ENCODE results near the gene ARHGEF5. TPM values are rescaled to one million over a fixed set of nuclear protein-coding genes. Genes with fewer than 3 reads are reported as not detected.
"Not testable (repeated sequence)": the region's sequence is repeated elsewhere in the genome, so short reads cannot be mapped to it uniquely, and the experiment has no call there.

The ARHGEF5 gene
- polyA plus RNA-seq, 2 of the 4 experiments (the other 2 are of a cell fraction): 2.3 to 2.5 TPM

DNA sequence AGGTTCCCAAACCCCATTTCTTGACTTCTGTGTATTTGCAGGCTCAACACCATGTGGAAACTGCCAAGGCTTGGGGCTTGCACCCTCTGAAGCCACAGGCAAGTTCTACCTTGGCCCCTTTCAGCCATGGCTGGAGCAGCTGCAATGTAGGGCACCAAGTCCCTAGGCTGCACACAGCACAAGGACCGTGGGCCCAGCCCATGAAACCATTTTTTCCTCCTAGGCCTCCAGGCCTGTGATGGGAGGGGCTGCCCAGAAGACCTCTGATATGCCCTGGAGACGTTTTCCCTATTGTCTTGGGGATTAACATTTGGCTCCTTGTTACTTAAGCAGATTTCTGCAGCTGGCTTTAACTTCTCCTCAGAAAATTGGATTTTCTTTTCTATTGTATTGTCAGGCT lies 72.3 kb downstream of the ARHGEF5 start:
- POLR2A ChIA-PET; FAIRE-seq; H3K4me2 ChIP-seq; H3K4me1 ChIP-seq; H3K4me3 ChIP-seq; ATAC-seq; H3K27ac ChIP-seq; DNase-seq (ENCODE audit: low read depth in 1 of 2, low spot score in 1 of 2); CTCF ChIA-PET; H3K9me3 ChIP-seq: not testable (repeated sequence)
- 0% methylated on average over 2 of the region's 2 CpGs for whole genome bisulfite sequencing (ENCODE audit: missing lambda C conversion rate)
- TF ChIP-seq ZFP36 (IDR thresholded peaks at IDR 0.05; ENCODE audit: borderline replicate concordance, partially characterized antibody): peak; percentile 94

DNA sequence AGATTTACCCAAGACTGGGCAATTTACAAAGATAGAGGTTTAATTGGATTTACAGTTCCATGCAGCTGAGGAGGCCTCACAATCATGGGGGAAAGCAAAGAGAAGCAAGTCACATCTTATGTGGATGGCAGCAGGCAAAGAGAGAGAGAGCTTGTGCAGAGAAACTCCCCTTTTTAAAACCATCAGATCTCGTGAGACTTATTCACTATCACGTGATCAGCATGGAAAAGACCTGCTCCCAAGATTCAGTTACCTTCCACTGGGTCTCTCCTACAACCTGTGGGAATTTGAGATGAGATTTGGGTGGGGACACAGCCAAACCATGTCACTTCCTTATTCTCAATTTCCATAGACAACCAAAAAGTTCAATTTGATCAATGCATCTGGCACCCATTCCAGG lies 73.2 kb downstream of the ARHGEF5 start:
- Histone ChIP-seq H3K4me1 (no peaks in the 10 kb centered on the region), H3K4me2 (no peak overlapping the region), H3K9me3 (peaks cover 2% of the 10 kb centered on the region; the same call in 1 of the 3 replicates), H3K4me3 (no peak overlapping the region), H3K27ac (no peak overlapping the region)
- FAIRE-seq (no peak), ATAC-seq (no peak), DNase-seq (ENCODE audit: low read depth in 1 of 2, low spot score in 1 of 2) (no peak)
- ChIA-PET POLR2A (no interaction called here), CTCF (interaction anchor here (1.0 kb wide), 1 partner anchor 9 kb away, joined by 3 read pairs; no protein-coding TSS in a partner anchor)
- 3% methylated on average over 2 of the region's 2 CpGs for WGBS (ENCODE audit: missing lambda C conversion rate)
- TF ChIP-seq RAD21 (conservative IDR thresholded peaks at IDR 0.05 in 1 of 2, IDR thresholded peaks at IDR 0.05 in 1 of 2): no peak
- TF ChIP-seq FOXS1 (CRISPR knock-in tag; IDR thresholded peaks at IDR 0.05): no peak
- no peak for TF ChIP-seq ZFP36 (IDR thresholded peaks at IDR 0.05; ENCODE audit: borderline replicate concordance, partially characterized antibody)
- TF ChIP-seq TP53 (CRISPR knock-in tag; IDR thresholded peaks at IDR 0.05): no peak
- TF ChIP-seq JUN (IDR thresholded peaks at IDR 0.05): no peak
- TF ChIP-seq, protein P1, sequence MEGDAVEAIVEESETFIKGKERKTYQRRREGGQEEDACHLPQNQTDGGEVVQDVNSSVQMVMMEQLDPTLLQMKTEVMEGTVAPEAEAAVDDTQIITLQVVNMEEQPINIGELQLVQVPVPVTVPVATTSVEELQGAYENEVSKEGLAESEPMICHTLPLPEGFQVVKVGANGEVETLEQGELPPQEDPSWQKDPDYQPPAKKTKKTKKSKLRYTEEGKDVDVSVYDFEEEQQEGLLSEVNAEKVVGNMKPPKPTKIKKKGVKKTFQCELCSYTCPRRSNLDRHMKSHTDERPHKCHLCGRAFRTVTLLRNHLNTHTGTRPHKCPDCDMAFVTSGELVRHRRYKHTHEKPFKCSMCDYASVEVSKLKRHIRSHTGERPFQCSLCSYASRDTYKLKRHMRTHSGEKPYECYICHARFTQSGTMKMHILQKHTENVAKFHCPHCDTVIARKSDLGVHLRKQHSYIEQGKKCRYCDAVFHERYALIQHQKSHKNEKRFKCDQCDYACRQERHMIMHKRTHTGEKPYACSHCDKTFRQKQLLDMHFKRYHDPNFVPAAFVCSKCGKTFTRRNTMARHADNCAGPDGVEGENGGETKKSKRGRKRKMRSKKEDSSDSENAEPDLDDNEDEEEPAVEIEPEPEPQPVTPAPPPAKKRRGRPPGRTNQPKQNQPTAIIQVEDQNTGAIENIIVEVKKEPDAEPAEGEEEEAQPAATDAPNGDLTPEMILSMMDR (IDR thresholded peaks at IDR 0.05): no peak
- TF ChIP-seq KDM1A (IDR thresholded peaks at IDR 0.05; ENCODE audit: low read depth): no peak
- TF ChIP-seq, protein P2, sequence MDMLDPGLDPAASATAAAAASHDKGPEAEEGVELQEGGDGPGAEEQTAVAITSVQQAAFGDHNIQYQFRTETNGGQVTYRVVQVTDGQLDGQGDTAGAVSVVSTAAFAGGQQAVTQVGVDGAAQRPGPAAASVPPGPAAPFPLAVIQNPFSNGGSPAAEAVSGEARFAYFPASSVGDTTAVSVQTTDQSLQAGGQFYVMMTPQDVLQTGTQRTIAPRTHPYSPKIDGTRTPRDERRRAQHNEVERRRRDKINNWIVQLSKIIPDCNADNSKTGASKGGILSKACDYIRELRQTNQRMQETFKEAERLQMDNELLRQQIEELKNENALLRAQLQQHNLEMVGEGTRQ (IDR thresholded peaks at IDR 0.05): no peak
- no peak for TF ChIP-seq RFX5 (IDR thresholded peaks at IDR 0.05)
- TF ChIP-seq, protein P3, sequence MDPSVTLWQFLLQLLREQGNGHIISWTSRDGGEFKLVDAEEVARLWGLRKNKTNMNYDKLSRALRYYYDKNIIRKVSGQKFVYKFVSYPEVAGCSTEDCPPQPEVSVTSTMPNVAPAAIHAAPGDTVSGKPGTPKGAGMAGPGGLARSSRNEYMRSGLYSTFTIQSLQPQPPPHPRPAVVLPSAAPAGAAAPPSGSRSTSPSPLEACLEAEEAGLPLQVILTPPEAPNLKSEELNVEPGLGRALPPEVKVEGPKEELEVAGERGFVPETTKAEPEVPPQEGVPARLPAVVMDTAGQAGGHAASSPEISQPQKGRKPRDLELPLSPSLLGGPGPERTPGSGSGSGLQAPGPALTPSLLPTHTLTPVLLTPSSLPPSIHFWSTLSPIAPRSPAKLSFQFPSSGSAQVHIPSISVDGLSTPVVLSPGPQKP (IDR thresholded peaks at IDR 0.05; ENCODE audit: low read depth, low read length): no peak
- no peak for TF ChIP-seq MAFK (IDR thresholded peaks at IDR 0.05; ENCODE audit: partially characterized antibody)
- TF ChIP-seq, protein P4, sequence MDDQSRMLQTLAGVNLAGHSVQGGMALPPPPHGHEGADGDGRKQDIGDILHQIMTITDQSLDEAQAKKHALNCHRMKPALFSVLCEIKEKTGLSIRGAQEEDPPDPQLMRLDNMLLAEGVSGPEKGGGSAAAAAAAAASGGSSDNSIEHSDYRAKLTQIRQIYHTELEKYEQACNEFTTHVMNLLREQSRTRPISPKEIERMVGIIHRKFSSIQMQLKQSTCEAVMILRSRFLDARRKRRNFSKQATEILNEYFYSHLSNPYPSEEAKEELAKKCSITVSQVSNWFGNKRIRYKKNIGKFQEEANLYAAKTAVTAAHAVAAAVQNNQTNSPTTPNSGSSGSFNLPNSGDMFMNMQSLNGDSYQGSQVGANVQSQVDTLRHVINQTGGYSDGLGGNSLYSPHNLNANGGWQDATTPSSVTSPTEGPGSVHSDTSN (IDR thresholded peaks at IDR 0.05): no peak
- TF ChIP-seq, protein P5, sequence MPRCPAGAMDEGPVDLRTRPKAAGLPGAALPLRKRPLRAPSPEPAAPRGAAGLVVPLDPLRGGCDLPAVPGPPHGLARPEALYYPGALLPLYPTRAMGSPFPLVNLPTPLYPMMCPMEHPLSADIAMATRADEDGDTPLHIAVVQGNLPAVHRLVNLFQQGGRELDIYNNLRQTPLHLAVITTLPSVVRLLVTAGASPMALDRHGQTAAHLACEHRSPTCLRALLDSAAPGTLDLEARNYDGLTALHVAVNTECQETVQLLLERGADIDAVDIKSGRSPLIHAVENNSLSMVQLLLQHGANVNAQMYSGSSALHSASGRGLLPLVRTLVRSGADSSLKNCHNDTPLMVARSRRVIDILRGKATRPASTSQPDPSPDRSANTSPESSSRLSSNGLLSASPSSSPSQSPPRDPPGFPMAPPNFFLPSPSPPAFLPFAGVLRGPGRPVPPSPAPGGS (IDR thresholded peaks at IDR 0.05): no peak
- no peak for TF ChIP-seq MAZ (IDR thresholded peaks at IDR 0.05; ENCODE audit: borderline replicate concordance, low read depth, low read length)
- TF ChIP-seq, protein P6, sequence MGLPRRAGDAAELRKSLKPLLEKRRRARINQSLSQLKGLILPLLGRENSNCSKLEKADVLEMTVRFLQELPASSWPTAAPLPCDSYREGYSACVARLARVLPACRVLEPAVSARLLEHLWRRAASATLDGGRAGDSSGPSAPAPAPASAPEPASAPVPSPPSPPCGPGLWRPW (IDR thresholded peaks at IDR 0.05): no peak
- no peak for TF ChIP-seq CHD4 (IDR thresholded peaks at IDR 0.05; ENCODE audit: borderline replicate concordance)
- no peak for TF ChIP-seq TFCP2L1 (CRISPR knock-in tag; IDR thresholded peaks at IDR 0.05)
- no peak for TF ChIP-seq GATA3 (IDR thresholded peaks at IDR 0.05; ENCODE audit: borderline replicate concordance)

Other genes with a start within 250 kb of the ARHGEF5 start
- not detected in 2 replicates for gene OR2A2, start 245.8 kb upstream of the ARHGEF5 start, polyA plus RNA-seq (2011; rRNA removed)
- gene OR2A2, start 245.8 kb upstream of the ARHGEF5 start, polyA plus RNA-seq (2017; fragmentation: RNase III; extraction: RNeasy Plus Mini Kit Qiagen cat#74134 plus additional on column Dnase treatment): not detected in 3 replicates
- not detected in 2 replicates for gene OR2A14, start 232.2 kb upstream of the ARHGEF5 start, polyA plus RNA-seq (2011; rRNA removed)
- gene OR2A14, start 232.2 kb upstream of the ARHGEF5 start, polyA plus RNA-seq (2017; fragmentation: RNase III; extraction: RNeasy Plus Mini Kit Qiagen cat#74134 plus additional on column Dnase treatment): not detected in 3 replicates
- gene CTAGE4, start 171.9 kb upstream of the ARHGEF5 start, polyA plus RNA-seq (2011; rRNA removed): 0.08 and 0.22 TPM in 2 replicates
- not detected in 3 replicates for gene CTAGE4, start 171.9 kb upstream of the ARHGEF5 start, polyA plus RNA-seq (2017; fragmentation: RNase III; extraction: RNeasy Plus Mini Kit Qiagen cat#74134 plus additional on column Dnase treatment)
- 0.54 and 0.94 TPM in 2 replicates for gene ARHGEF35, start 159.6 kb upstream of the ARHGEF5 start, polyA plus RNA-seq (2011; rRNA removed)
- 0.71 to 1.3 TPM (median 1.2 TPM) in 3 replicates for gene ARHGEF35, start 159.6 kb upstream of the ARHGEF5 start, polyA plus RNA-seq (2017; fragmentation: RNase III; extraction: RNeasy Plus Mini Kit Qiagen cat#74134 plus additional on column Dnase treatment)
- not detected in 2 replicates for gene OR2A42, start 115.8 kb upstream of the ARHGEF5 start, polyA plus RNA-seq (2011; rRNA removed)
- not detected in 3 replicates for gene OR2A42, start 115.8 kb upstream of the ARHGEF5 start, polyA plus RNA-seq (2017; fragmentation: RNase III; extraction: RNeasy Plus Mini Kit Qiagen cat#74134 plus additional on column Dnase treatment)
- gene OR2A7, start 90.6 kb upstream of the ARHGEF5 start, polyA plus RNA-seq (2011; rRNA removed): not detected in 2 replicates
- gene OR2A7, start 90.6 kb upstream of the ARHGEF5 start, polyA plus RNA-seq (2017; fragmentation: RNase III; extraction: RNeasy Plus Mini Kit Qiagen cat#74134 plus additional on column Dnase treatment): not detected in 3 replicates
- gene CTAGE8, start 86.1 kb upstream of the ARHGEF5 start, polyA plus RNA-seq (2011; rRNA removed): 0.06 TPM in 1 of 2 replicates, not detected in the other
- gene CTAGE8, start 86.1 kb upstream of the ARHGEF5 start, polyA plus RNA-seq (2017; fragmentation: RNase III; extraction: RNeasy Plus Mini Kit Qiagen cat#74134 plus additional on column Dnase treatment): not detected in 3 replicates
- not detected in 2 replicates for gene OR2A1, start 43.0 kb upstream of the ARHGEF5 start, polyA plus RNA-seq (2011; rRNA removed)
- gene OR2A1, start 43.0 kb upstream of the ARHGEF5 start, polyA plus RNA-seq (2017; fragmentation: RNase III; extraction: RNeasy Plus Mini Kit Qiagen cat#74134 plus additional on column Dnase treatment): not detected in 3 replicates
- not detected in 2 replicates for gene NOBOX, start 48.3 kb downstream of the ARHGEF5 start, polyA plus RNA-seq (2011; rRNA removed)
- not detected in 3 replicates for gene NOBOX, start 48.3 kb downstream of the ARHGEF5 start, polyA plus RNA-seq (2017; fragmentation: RNase III; extraction: RNeasy Plus Mini Kit Qiagen cat#74134 plus additional on column Dnase treatment)